Endothelial cell of umbilical vein (primary cell): ENCODE results near the gene HELZ2. TPM values are rescaled to one million over a fixed set of nuclear protein-coding genes. Genes with fewer than 3 reads are reported as not detected.

Experiments
- BruUV-seq: library from RNA; stranded (reverse); fragments of 400-500 nt; replicated peaks from 2 replicates; lab custom pipeline; 2021; lab: Mats Ljungman, UMichigan
- CTCF ChIA-PET: fragments of 300-600, 350-600 bp; sonication (Branson Sonifier 250); formaldehyde crosslinking; loops from one replicate; lab custom pipeline; 2021; ENCODE audit warnings: antibody characterized with exemption, inconsistent platforms; lab: Charles Lee
- POLR2A ChIA-PET: fragments of 300-600, 350-600 bp; sonication (Branson Sonifier 250); formaldehyde crosslinking; loops from one replicate; lab custom pipeline; 2021; ENCODE audit warnings: antibody characterized with exemption, inconsistent platforms; lab: Charles Lee
- DNase-seq: peaks from one replicate; pipeline ENCODE4 v3.0.0-alpha.2; 2011; ENCODE audit warnings: low read depth, low spot score
- FAIRE-seq: peaks from 2 replicates; lab custom pipeline; 2011; peaks lifted over from hg19 to GRCh38; lab: Jason Lieb, UNC
- H2AFZ ChIP-seq: 2 replicates; pipeline ENCODE4 v1.6.0; 2012; ENCODE audit warnings: low read depth, low read length, control low read depth, inconsistent platforms
- H3K27ac ChIP-seq: 2 replicates; pipeline ENCODE4 v1.5.1; 2011; ENCODE audit warnings: low read depth, mild to moderate bottlenecking, control low read depth, low read length, moderate library complexity; ENCODE audit not compliant: insufficient read depth
- H3K27me3 ChIP-seq, 2 experiments: 2 replicates each; pipeline versions ENCODE4 v1.6.0 to v1.6.1; 2011; ENCODE audit warnings: low read length in 2 of 2, mixed read lengths in 1 of 2; ENCODE audit not compliant: control insufficient read depth in 2 of 2, insufficient read depth in 2 of 2
- H3K36me3 ChIP-seq, 2 experiments: 2 replicates in 1 of 2; 3 replicates in 1 of 2; pipeline ENCODE4 v1.5.1; 2011; ENCODE audit warnings: low read length in 2 of 2, mild to moderate bottlenecking in 1 of 2, moderate library complexity in 1 of 2; ENCODE audit not compliant: control insufficient read depth in 2 of 2, insufficient read depth in 2 of 2; ENCODE audit errors: extremely low read depth in 1 of 2
- H3K4me1 ChIP-seq: 3 replicates; pipeline ENCODE4 v1.5.1; 2011; ENCODE audit warnings: mild to moderate bottlenecking, low read length; ENCODE audit not compliant: control insufficient read depth, insufficient read depth; ENCODE audit errors: extremely low read depth
- H3K4me2 ChIP-seq: 2 replicates; pipeline ENCODE4 v1.6.1; 2011; ENCODE audit warnings: low read length, control low read depth, mixed read lengths; ENCODE audit not compliant: insufficient read depth
- H3K4me3 ChIP-seq, 3 experiments: fragments of 200-600 bp in 1 of 3; sonication (generic), shearing (Covaris generic) in 1 of 3; replicated peaks in 1 of 3; 2 replicates each; pipeline ENCODE4 v1.5.1; 2011 to 2016; ENCODE audit warnings: control low read depth in 3 of 3, low read length in 3 of 3, mild to moderate bottlenecking in 2 of 3, inconsistent platforms in 1 of 3, low read depth in 1 of 3, moderate library complexity in 1 of 3; ENCODE audit not compliant: insufficient read depth in 1 of 3
- H3K79me2 ChIP-seq: 2 replicates; pipeline ENCODE4 v1.6.0; 2012; ENCODE audit warnings: low read length, inconsistent platforms; ENCODE audit not compliant: control insufficient read depth, insufficient read depth
- H3K9ac ChIP-seq: replicated peaks from 2 replicates; pipeline ENCODE3; 2011; ENCODE audit warnings: low read length, control low read depth; ENCODE audit not compliant: insufficient read depth; ENCODE audit errors: extremely low read depth
- H3K9me1 ChIP-seq: replicated peaks from 3 replicates; pipeline ENCODE4 v1.6.0; 2011; ENCODE audit warnings: mild to moderate bottlenecking, low read length; ENCODE audit not compliant: control insufficient read depth, insufficient read depth; ENCODE audit errors: extremely low read depth
- H3K9me3 ChIP-seq: replicated peaks from 2 replicates; pipeline ENCODE4 v1.5.1; 2012; ENCODE audit warnings: low read length, inconsistent platforms; ENCODE audit not compliant: control insufficient read depth, insufficient read depth
- H4K20me1 ChIP-seq: replicated peaks from 2 replicates; pipeline ENCODE3; 2011; ENCODE audit warnings: mild to moderate bottlenecking, low read length; ENCODE audit not compliant: control insufficient read depth, insufficient read depth; ENCODE audit errors: extremely low read depth
- CTCF ChIP-seq, 2 donors: IDR thresholded peaks; 1 replicate in 1 of 2; 2 replicates in 1 of 2; pipeline ENCODE4 v1.5.1; 2011; ENCODE audit warnings: low read length in 2 of 2, mild to moderate bottlenecking in 2 of 2, moderate library complexity in 2 of 2, control low read depth in 1 of 2, inconsistent platforms in 1 of 2, low read depth in 1 of 2; ENCODE audit not compliant: insufficient read depth in 1 of 2; ENCODE audit errors: extremely low read depth in 1 of 2
- EZH2 ChIP-seq: IDR thresholded peaks from 2 replicates; pipeline ENCODE4 v1.6.1; 2012; ENCODE audit warnings: borderline replicate concordance, low read depth, mild to moderate bottlenecking, moderate library complexity, low read length, inconsistent platforms; ENCODE audit not compliant: severe bottlenecking
- FOS ChIP-seq: IDR thresholded peaks from 2 replicates; pipeline ENCODE4 v1.6.1; 2011; ENCODE audit warnings: mild to moderate bottlenecking, low read length, moderate library complexity, borderline replicate concordance; ENCODE audit not compliant: insufficient read depth
- GATA2 ChIP-seq: IDR thresholded peaks from 2 replicates; pipeline ENCODE4 v1.7.0; 2011; ENCODE audit warnings: low read depth, mild to moderate bottlenecking, moderate library complexity, mixed read lengths, low read length; ENCODE audit not compliant: insufficient read length, insufficient read depth
- JUN ChIP-seq: IDR thresholded peaks from 2 replicates; pipeline ENCODE4 v1.6.1; 2011; ENCODE audit warnings: borderline replicate concordance, low read depth; ENCODE audit not compliant: insufficient read length, insufficient read depth
- MYC ChIP-seq: IDR thresholded peaks from one replicate; pipeline ENCODE4 v1.6.1; 2011; ENCODE audit warnings: mild to moderate bottlenecking, low read depth, low read length
- POLR2A ChIP-seq: IDR thresholded peaks from 2 replicates; pipeline ENCODE4 v1.6.1; 2012; ENCODE audit warnings: low read depth, mild to moderate bottlenecking, control low read depth, low read length
- POLR2AphosphoS5 ChIP-seq: IDR thresholded peaks from 2 replicates; pipeline ENCODE4 v1.6.1; 2012; ENCODE audit warnings: low read depth, mild to moderate bottlenecking, control low read depth, low read length, moderate library complexity; ENCODE audit not compliant: insufficient read depth
- dilution Hi-C: fragments of 300-500 bp; cut with MboI; formaldehyde crosslinking; loops from one replicate; pipeline ENCODE4 v1.15.0; 2019; ENCODE audit warnings: low sequenced_read_pairs; ENCODE audit not compliant: extremely low pct_ligation_motif_present
- intact Hi-C: fragments of 100-400 bp; cut with micrococcal nuclease; formaldehyde crosslinking; loops from one replicate; pipeline ENCODE4 v1.10.0; 2022
- polyA plus RNA-seq, 4 experiments: library from polyadenylated mRNA; depleted of rRNA in 3 of 4; stranded (reverse) in 3 of 4; unstranded in 1 of 4; fragments of >200 nt; gene quantifications; 2 replicates each; pipeline versions ENCODE4 v1.2.1 to v1.2.3, GENCODE V29; 2011 to 2012; ENCODE audit warnings: missing spikeins in 1 of 4
- total RNA-seq: library from RNA; stranded (reverse); gene quantifications from 2 replicates; pipeline ENCODE4 v1.2.3, GENCODE V29; 2021
- TF ChIP-seq, protein P1 (sequence below): IDR thresholded peaks from 2 replicates; pipeline ENCODE4 v1.6.1; 2011; ENCODE audit not compliant: insufficient read depth, insufficient read length

The HELZ2 gene
- total and polyA plus RNA-seq, 2 donors (not counting 3 experiments of a cell fraction or from before 2014, with no cell fraction given) = 10.6 to 33.2 TPM

DNA sequence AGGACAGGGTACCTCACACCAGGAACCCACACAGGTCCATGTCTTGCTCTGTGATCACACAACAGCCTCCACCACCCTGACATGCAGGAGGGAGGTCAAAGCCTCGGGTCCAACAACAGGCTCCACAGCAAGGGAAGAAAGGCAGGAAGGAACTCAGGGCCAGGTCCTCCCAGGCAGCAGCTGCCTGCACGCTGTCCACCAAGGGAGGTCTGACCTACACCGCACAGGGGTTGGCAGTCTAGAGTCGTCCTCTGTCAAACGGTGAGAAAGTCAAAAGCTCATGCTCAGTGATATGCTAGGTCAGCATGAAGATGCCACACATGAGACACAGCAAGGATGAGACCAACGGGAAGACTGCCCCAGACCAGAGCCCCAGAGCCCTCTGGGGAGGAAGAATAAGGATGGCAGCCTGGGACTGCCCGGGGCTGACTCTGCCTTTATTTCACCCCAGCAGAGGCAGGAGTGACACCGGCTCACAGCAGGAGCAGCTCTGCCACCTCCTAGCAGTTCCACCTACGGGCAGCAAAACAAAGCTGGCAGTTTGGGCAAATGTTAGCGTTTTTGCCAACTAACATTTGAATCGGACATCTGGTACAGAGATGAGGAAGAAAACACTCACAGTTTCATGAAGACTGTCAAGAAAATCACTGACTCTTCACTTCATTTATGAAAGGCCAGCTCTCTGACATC is 44.4 kb upstream of the HELZ2 start:
- CTCF ChIA-PET = interaction anchor here (0.7 to 1.2 kb wide), 3 partner anchors 9 to 80 kb away, joined by 3 read pairs; partner anchors contain the start of gene GMEB2
- intact Hi-C loops = no loop called here
- no peak for FAIRE-seq

More for the DNA sequence above, 44.4 kb upstream of the HELZ2 start:
- Histone ChIP-seq H3K9me3 (no peaks in the 10 kb centered on the region), H3K4me1 (no peaks in the 10 kb centered on the region), H3K4me3 (no peak overlapping the region), H3K36me3 (peaks cover 8 to 12% of the 10 kb centered on the region in 2 experiments), H4K20me1 (no peaks in the 10 kb centered on the region), H3K4me2 (no peak overlapping the region), H3K9ac (no peak overlapping the region), H3K9me1 (no peaks in the 10 kb centered on the region), H2AFZ (no peak overlapping the region), H3K27ac (no peak overlapping the region), H3K27me3 (no peaks in the 10 kb centered on the region), H3K79me2 (peaks cover 27% of the 10 kb centered on the region)
- POLR2A ChIA-PET = no interaction called here
- no TSS peak for BruUV-seq
- TF ChIP-seq EZH2 (no peak), FOS (no peak), GATA2 (no peak), POLR2AphosphoS5 (no peak), MYC (no peak), JUN (no peak), POLR2A (no peak), CTCF (IDR thresholded peaks at IDR 0.05; ENCODE audit: extremely low read depth in 1 of 2, insufficient read depth in 1 of 2, low read depth in 1 of 2, low read length in 2 of 2) (no peak)
- TF ChIP-seq, protein P1, sequence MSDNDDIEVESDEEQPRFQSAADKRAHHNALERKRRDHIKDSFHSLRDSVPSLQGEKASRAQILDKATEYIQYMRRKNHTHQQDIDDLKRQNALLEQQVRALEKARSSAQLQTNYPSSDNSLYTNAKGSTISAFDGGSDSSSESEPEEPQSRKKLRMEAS = no peak
- dilution Hi-C loops = no loop called here
- no peak for DNase-seq
